Sigmoid colon (tissue), 7 donors: Measurements from ENCODE around the gene COPG2. TPM values are rescaled to one million over a fixed set of nuclear protein-coding genes. Genes with fewer than 3 reads are reported as not detected.
"Not testable (repeated sequence)": the region's sequence is repeated elsewhere in the genome, so short reads cannot be mapped to it uniquely, and the experiment has no call there.

Experiments used
- DNase-seq: peaks from one replicate; pipeline ENCODE4 v3.0.0-alpha.2; 2019
- H3K27ac ChIP-seq, 4 donors: fragments of 200-600 bp; sonication (generic); one replicate each; pipeline ENCODE4 v1.5.1; 2016 to 2019; ENCODE audit warnings: mild to moderate bottlenecking in 1 of 4
- H3K27me3 ChIP-seq, 3 donors: fragments of 200-600 bp; sonication (generic); one replicate each; pipeline ENCODE4 v1.5.1; 2019; ENCODE audit warnings: mild to moderate bottlenecking in 1 of 3
- H3K36me3 ChIP-seq, 4 donors: fragments of 200-600 bp; sonication (generic); one replicate each; pipeline ENCODE4 v1.5.1; 2016 to 2019
- H3K4me1 ChIP-seq, 4 donors: fragments of 200-600 bp; sonication (generic); one replicate each; pipeline ENCODE4 v1.5.1; 2017 to 2019
- H3K4me3 ChIP-seq, 4 donors: fragments of 200-600 bp; sonication (generic); one replicate each; pipeline ENCODE4 v1.5.1; 2017 to 2019; ENCODE audit warnings: mild to moderate bottlenecking in 2 of 4, moderate library complexity in 1 of 4
- H3K9me3 ChIP-seq, 4 donors: fragments of 200-600 bp in 3 of 4; sonication (generic) in 3 of 4; one replicate each; pipeline versions ENCODE4 v1.5.1 to v1.6.1; 2013 to 2019
- CTCF ChIP-seq, 4 experiments: fragments of 450-650 bp in 3 of 4; fragments of 200-600 bp in 1 of 4; IDR thresholded peaks; one replicate each; pipeline ENCODE4 v1.5.1; 2016 to 2019; ENCODE audit warnings: antibody characterized with exemption in 4 of 4, mild to moderate bottlenecking in 3 of 4, moderate library complexity in 2 of 4
- EP300 ChIP-seq, 4 donors: sonication (generic); formaldehyde crosslinking; IDR thresholded peaks; one replicate each; pipeline ENCODE4 v1.6.1; 2017; ENCODE audit warnings: antibody characterized with exemption in 4 of 4
- POLR2A ChIP-seq, 2 donors: fragments of 450-650 bp; IDR thresholded peaks; one replicate each; pipeline ENCODE4 v1.6.1; 2016; ENCODE audit warnings: antibody characterized with exemption in 2 of 2, mild to moderate bottlenecking in 2 of 2, moderate library complexity in 2 of 2
- POLR2AphosphoS5 ChIP-seq, 4 donors: sonication (generic); formaldehyde crosslinking; IDR thresholded peaks; one replicate each; pipeline ENCODE4 v1.6.1; 2017; ENCODE audit warnings: antibody characterized with exemption in 4 of 4
- WGBS, 2 donors: extraction: QIAGEN DNeasy Blood & Tissue Kit; methylation state at CpG; one replicate each; pipeline ENCODE4 v1.1.7; 2013; 5-methylcytosine and 5-hydroxymethylcytosine counted together
- intact Hi-C: fragments of 100-400 bp; cut with DNase I; formaldehyde crosslinking; loops from one replicate; pipeline ENCODE4 v1.15.1; 2023
- polyA plus RNA-seq, 3 donors: library from polyadenylated mRNA; stranded (reverse); fragments of 200-250 nt; gene quantifications; one replicate each; pipeline ENCODE4 v1.2.3, GENCODE V29; 2013
- total RNA-seq, 4 donors: library from RNA; depleted of rRNA; stranded (reverse); fragments of >200 nt; gene quantifications; one replicate each; pipeline ENCODE4 v1.1.0, GENCODE V29; 2016
- donor health status: healthy with polysubstance abuse.
- donor health status: Bipolar disorder and iron deficiency.
- donor health status: healthy.

Gene COPG2
- total and polyA plus RNA-seq, 7 donors, result 8.8 to 15.5 (median 12.7) TPM

- Histone ChIP-seq H3K4me3 (no peak overlapping the region), H3K27me3 (no peaks in the 10 kb centered on the region), H3K27ac (no peak overlapping the region), H3K36me3 (peaks cover 0 to 44% (median 5%) of the 10 kb centered on the region in 4 donors), H3K4me1 (no peaks in the 10 kb centered on the region), H3K9me3 (no peaks in the 10 kb centered on the region)
- intact Hi-C loops, result no loop called here
- no peak for DNase-seq
- 95 to 96% methylated on average over 2 of the region's 2 CpGs for WGBS, 2 donors
- TF ChIP-seq POLR2AphosphoS5 (IDR thresholded peaks at IDR 0.05), result no peak
- no peak for TF ChIP-seq CTCF (IDR thresholded peaks at IDR 0.05)
- no peak for TF ChIP-seq POLR2A (IDR thresholded peaks at IDR 0.05)
- no peak for TF ChIP-seq EP300 (IDR thresholded peaks at IDR 0.05)
These were observed 53.0 kb downstream of the COPG2 start for GRCh38 chr7:130615583-130615982.

- intact Hi-C loops, result no loop called here
- H3K9me3 ChIP-seq, result no peaks in the 10 kb centered on the region
- H3K4me3 ChIP-seq, result no peak overlapping the region
- H3K27me3 ChIP-seq, result no peaks in the 10 kb centered on the region
- WGBS, 2 donors, result 94 to 96% methylated on average over 1 of the region's 1 CpG
- TF ChIP-seq EP300 (IDR thresholded peaks at IDR 0.05), result no peak
- TF ChIP-seq POLR2A (IDR thresholded peaks at IDR 0.05), result no peak
- no peak for TF ChIP-seq POLR2AphosphoS5 (IDR thresholded peaks at IDR 0.05)
- TF ChIP-seq CTCF (IDR thresholded peaks at IDR 0.05), result no peak
- DNase-seq, result no peak
- H3K4me1 ChIP-seq, result no peaks in the 10 kb centered on the region
- peaks cover 0 to 53% (median 11%) of the 10 kb centered on the region in 4 donors for H3K36me3 ChIP-seq
- no peak overlapping the region for H3K27ac ChIP-seq
These were observed 54.1 kb downstream of the COPG2 start for GRCh38 chr7:130614449-130614848.

GRCh38 chr7:130611218-130611617 lies 57.3 kb downstream of the COPG2 start:
- TF ChIP-seq CTCF (IDR thresholded peaks at IDR 0.05), result no peak
- no peak for TF ChIP-seq POLR2AphosphoS5 (IDR thresholded peaks at IDR 0.05)
- TF ChIP-seq EP300 (IDR thresholded peaks at IDR 0.05), result no peak
- no peak for TF ChIP-seq POLR2A (IDR thresholded peaks at IDR 0.05)

GRCh38 chr7:130607066-130607465 lies 61.5 kb downstream of the COPG2 start:
- H3K36me3 ChIP-seq, result peaks cover 0 to 62% (median 11%) of the 10 kb centered on the region in 4 donors
- H3K4me3 ChIP-seq, intact Hi-C loops, H3K9me3 ChIP-seq, H3K27ac ChIP-seq, H3K27me3 ChIP-seq, DNase-seq, H3K4me1 ChIP-seq: not testable (repeated sequence)
- 96 to 99% methylated on average over 2 of the region's 2 CpGs for WGBS, 2 donors

More at GRCh38 chr7:130611218-130611617, 57.3 kb downstream of the COPG2 start:
- Histone ChIP-seq H3K27ac (no peak overlapping the region), H3K9me3 (no peaks in the 10 kb centered on the region), H3K4me3 (no peak overlapping the region), H3K27me3 (no peaks in the 10 kb centered on the region), H3K4me1 (no peaks in the 10 kb centered on the region), H3K36me3 (peaks cover 0 to 78% (median 11%) of the 10 kb centered on the region in 4 donors)
- whole genome bisulfite sequencing, 2 donors, result 91 to 93% methylated on average over 4 of the region's 4 CpGs
- intact Hi-C loops, result no loop called here
- DNase-seq, result no peak

- no peaks in the 10 kb centered on the region for H3K27me3 ChIP-seq
- DNase-seq, result no peak
- 90 to 97% methylated on average over 1 of the region's 1 CpG for whole genome bisulfite sequencing, 2 donors
- no peak overlapping the region for H3K4me3 ChIP-seq
- H3K27ac ChIP-seq, result no peak overlapping the region
- peaks cover 0 to 53% (median 8%) of the 10 kb centered on the region in 4 donors for H3K36me3 ChIP-seq
- no peaks in the 10 kb centered on the region for H3K4me1 ChIP-seq
- H3K9me3 ChIP-seq, result no peaks in the 10 kb centered on the region
- TF ChIP-seq POLR2A (IDR thresholded peaks at IDR 0.05) (no peak), CTCF (IDR thresholded peaks at IDR 0.05) (no peak), EP300 (IDR thresholded peaks at IDR 0.05) (no peak), POLR2AphosphoS5 (IDR thresholded peaks at IDR 0.05) (no peak)
- intact Hi-C loops, result no loop called here
These were observed 62.4 kb downstream of the COPG2 start for GRCh38 chr7:130606161-130606560.
